HG03342 (cell line): Measurements from ENCODE around the gene CAPN5.

Experiments
- ATAC-seq: cut with Tn5 transposase; IDR thresholded peaks from one replicate; pipeline ENCODE4 v1.9.1; 2021; ENCODE audit warnings: mild to moderate bottlenecking, moderate library complexity; ENCODE audit not compliant: unreplicated experiment

The CAPN5 gene

GRCh38 chr11:77114089-77114463 is 47.3 kb downstream of the CAPN5 start:
- no peak for ATAC-seq

DNA sequence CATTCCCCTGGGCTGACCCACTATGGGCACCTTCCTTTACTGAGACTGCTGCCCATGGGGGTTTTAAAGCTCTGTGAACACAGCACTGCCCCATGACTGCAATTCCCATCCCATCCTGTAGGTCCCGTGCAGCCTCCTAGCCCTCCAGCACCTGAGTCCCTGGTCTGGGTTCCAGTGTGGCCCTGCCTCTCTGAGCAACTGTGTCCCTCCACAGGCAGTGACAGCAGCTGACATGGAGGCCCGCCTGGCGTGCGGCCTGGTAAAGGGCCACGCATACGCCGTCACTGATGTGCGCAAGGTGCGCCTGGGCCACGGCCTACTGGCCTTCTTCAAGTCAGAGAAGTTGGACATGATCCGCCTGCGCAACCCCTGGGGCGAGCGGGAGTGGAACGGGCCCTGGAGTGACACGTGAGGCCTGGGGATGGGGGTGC is 48.4 kb downstream of the CAPN5 start:
- ATAC-seq = no peak

GRCh38 chr11:77115956-77116355 is 49.2 kb downstream of the CAPN5 start:
- ATAC-seq = no peak

- no peak for ATAC-seq
These were observed 50.7 kb downstream of the CAPN5 start for GRCh38 chr11:77117492-77117891.

GRCh38 chr11:77118086-77118485 is 51.3 kb downstream of the CAPN5 start:
- ATAC-seq = no peak

GRCh38 chr11:77118971-77119370 is 52.2 kb downstream of the CAPN5 start:
- ATAC-seq = no peak

DNA sequence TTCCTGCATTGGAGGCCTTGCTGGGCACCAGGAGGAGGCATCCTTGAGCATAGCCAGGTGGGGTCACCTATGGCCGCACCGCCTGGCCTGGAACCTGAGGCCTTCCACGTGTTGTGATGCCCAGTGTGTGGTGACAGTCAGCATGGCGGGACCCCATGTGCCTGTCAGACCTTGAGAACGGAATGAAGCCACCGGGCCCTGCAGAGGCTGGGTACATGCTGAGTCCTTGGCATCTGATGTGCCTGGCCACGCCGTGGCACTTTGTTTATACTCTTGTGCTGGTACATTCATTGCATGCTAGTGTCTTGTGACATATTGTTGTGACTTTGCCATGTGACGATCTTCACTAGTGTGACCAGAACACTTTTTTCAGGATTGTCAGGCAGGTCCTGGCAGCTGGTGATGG is 52.8 kb downstream of the CAPN5 start:
- ATAC-seq = no peak

DNA sequence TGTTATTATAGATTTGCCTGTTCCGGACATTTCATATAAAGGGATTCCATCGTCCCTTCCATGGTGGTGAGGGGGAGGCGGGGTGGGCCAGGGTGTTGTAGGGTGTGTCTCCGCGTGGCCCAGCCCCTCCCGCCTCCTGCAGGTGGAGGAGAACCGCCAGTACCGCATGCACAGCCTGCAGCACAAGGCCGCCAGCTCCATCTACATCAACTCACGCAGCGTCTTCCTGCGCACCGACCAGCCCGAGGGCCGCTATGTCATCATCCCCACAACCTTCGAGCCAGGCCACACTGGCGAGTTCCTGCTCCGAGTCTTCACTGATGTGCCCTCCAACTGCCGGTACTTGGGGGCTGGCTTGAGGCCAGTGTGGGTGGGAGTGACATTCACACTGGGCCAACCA is 53.8 kb downstream of the CAPN5 start:
- ATAC-seq = no peak

DNA sequence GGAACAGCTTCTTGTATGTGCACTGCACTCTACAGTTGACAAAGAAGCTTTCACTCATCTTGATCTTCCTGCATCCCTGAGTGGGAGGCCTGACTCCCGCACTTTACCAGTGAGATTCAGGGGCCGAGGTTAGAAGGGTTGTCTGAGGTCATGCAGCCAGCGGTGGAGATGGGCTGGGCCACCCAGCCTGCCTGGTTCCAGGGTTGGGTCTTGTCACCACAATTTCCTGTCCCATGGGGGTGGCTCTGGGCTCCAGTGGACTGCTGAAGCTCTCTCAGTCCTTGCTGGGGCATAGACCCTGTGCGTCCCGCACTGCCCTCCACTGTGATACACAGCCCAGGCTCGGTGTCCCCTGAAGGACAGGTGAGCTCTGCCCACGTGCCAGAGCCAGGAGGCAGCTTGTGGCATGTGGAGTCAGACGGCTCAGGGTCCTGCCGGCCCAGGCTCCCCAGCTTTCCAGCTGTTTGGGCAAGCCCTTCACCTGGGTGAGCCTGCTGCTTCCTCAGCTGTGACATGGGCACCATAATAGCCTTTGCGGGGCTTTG is 54.4 kb downstream of the CAPN5 start:
- ATAC-seq = no peak

DNA sequence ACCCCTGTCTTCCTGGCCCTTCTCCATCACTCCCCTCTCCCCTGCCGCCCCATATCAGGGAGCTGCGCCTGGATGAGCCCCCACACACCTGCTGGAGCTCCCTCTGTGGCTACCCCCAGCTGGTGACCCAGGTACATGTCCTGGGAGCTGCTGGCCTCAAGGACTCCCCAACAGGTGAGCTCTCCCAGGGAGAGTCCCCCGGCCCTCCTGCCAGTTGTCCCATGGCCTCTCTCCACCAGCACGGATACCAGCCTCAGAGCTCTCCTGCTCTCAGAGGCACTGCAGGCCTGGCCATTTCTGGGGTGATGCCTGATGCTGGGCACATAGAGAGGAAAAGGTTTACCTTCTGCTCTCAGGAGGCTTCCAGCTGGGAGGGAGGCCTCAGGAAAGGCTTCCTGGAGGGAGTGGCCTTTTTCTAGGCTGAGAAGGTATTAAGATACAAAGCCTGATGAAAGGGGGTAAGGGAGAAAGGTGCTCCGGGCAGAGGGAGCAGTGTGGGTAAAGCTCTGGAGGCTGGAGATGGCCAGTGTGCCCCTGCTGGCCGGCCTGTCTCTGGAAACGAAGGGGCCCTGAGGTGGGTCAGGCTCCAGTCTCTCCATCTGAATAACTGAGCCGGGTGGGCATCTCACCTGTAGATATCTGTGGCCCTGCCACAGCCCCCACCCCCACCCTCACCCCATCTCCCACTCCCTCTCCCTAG is 55.3 kb downstream of the CAPN5 start:
- no peak for ATAC-seq

DNA sequence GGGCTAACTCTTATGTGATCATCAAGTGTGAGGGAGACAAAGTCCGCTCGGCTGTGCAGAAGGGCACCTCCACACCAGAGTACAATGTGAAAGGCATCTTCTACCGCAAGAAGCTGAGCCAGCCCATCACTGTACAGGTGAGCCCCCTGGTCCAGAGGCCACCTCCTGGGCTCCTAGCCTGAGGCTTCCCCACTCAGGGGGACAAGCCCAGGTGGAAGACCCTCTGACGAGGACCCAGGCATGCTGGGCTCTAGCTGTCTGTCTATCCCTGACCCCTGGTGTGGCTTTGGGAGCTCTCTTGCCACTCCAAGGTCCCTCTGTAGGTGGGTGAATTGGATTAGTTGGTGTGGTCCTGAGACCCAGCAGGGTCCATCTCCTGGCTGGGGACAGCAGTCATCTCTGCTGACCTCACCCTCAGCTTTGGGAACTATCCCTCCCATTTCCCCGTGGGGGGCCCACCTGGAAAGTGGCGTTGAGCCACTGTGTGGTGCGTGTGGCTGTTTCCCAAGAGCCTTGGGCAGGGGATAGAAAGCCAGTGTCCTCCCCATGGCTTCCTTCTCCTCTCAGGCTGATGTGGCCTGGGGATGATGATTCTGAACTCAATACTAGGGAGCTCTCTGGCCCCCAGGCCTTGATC is 55.9 kb downstream of the CAPN5 start:
- no peak for ATAC-seq

- no peak for ATAC-seq
These were observed 56.8 kb downstream of the CAPN5 start for GRCh38 chr11:77123591-77123990.

DNA sequence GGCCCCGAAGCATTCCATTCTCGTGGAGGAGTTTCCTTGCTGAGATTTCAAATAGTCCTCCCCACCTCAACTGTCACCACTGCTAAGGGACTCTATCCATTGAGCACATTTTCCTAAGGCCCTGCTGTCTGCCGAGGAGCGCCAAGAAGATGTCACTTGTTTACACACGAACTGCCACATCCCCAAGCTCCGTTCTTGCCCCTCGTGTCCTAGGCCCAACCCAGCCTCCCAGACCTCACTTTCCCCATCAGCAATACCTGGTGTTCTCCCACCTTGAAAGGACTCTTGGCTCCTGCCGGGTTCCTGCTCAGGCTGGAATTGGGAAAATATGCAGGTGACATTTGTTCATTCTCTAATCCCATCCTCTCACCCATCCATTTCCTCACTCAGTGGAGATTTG is 57.3 kb downstream of the CAPN5 start:
- no peak for ATAC-seq

DNA sequence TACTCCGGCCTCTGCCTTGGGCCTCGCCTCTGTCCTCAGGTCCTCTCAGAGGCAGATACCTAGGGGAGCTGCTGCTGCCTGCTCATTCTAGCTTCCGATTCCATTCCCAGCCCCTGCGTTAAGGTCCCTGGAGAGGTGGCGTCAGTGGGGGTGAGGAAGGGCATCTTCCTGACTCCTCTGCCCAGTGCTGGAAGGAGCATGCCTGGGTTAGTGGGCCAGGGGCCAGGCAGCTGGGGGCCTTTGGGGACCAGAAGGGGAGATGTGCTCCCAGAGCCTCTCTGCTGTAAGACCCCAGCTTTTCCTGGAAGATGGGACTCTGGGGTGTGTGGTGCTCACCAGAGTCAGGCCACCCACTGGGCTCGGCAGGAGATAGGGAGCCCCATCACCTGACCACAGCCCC is 57.7 kb downstream of the CAPN5 start:
- no peak for ATAC-seq

DNA sequence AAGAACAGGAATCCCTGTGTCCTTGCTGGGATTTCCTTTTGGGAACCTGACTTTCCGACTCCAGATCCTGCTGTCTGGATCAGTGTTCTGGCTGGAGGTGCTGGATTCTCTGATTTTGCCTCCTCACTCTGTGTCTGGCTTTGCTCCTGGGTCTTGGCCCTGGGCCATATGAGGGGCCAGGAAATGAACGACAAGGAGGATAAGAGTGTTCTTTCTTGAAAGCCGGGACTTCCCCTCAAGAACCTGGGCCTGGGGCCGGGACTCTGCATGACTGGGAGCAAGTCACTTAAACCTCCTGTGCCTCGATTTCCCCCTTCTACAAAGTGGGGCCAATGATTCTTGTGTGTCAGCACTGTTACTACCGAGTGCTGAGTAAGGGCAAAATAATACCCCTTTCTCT is 58.4 kb downstream of the CAPN5 start:
- ATAC-seq = no peak

DNA sequence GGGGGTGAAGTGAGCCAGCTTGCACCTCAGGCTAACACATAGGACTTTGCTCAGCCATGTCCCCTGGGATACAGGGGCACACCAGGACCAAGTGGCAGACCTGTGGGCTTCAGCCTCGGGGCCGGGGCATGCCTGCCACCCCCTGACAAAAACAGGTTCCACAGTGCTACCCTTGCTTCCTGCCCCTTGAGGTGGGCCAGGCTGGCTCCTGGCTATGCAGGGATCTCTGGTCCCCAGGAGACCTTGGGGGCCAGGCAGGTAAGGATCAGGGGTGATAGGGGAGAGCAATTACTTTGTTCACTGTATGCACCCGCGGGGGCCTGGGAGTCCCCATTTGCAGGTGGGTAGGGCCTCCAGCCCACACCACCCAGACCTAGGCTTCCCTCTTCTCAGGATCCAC is 58.9 kb downstream of the CAPN5 start:
- no peak for ATAC-seq

- no peak for ATAC-seq
These were observed 59.5 kb downstream of the CAPN5 start for GRCh38 chr11:77126156-77126775.

DNA sequence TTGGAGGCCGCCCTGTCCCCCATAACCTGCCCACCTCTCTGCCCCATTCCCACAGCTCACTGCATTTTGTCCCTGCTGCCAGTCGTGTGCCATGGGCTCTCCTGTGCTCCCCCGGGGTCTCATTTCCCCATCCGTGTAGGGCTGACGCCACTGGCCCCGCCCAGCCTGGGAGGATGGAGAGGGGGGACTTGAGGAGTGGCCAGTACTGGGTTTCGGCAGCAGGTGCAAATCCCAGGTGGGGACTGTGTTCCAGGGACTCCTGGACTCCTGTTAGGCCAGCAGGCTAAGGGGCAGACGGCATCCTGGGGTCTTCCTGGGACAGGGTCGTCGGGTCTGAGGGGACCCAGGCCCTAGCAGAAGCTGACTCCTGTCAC is 60.1 kb downstream of the CAPN5 start:
- no peak for ATAC-seq

DNA sequence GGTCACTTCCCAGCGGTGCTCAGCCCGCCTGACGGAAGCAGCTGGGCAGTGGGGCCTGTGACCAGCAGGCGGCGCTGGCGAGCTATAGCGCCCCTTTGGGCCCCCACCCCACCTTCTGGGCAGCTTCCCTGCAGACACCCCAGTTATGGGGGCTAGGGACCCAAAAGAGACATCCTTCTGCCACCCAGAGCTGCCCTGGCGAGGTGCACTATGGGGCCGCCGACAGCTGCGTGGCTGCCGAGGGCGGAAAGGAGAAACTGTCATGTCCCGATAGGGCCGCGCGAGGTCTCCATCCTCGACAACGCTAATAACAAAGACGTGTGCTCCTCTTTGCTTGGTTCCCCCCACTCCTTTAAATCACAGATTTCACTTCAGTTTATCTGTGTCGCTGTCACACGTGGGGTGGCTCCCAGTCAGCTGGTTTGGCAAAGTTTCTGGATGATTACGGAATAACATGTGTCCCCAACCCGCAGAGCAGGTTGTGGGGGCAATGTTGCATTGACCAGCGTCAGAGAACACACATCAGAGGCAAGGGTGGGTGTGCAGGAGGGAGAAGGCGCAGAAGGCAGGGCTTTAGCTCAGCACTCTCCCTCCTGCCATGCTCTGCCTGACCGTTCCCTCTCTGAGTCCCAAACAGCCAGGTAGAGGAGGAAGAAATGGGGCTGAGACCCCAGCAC is 60.6 kb downstream of the CAPN5 start:
- no peak for ATAC-seq

DNA sequence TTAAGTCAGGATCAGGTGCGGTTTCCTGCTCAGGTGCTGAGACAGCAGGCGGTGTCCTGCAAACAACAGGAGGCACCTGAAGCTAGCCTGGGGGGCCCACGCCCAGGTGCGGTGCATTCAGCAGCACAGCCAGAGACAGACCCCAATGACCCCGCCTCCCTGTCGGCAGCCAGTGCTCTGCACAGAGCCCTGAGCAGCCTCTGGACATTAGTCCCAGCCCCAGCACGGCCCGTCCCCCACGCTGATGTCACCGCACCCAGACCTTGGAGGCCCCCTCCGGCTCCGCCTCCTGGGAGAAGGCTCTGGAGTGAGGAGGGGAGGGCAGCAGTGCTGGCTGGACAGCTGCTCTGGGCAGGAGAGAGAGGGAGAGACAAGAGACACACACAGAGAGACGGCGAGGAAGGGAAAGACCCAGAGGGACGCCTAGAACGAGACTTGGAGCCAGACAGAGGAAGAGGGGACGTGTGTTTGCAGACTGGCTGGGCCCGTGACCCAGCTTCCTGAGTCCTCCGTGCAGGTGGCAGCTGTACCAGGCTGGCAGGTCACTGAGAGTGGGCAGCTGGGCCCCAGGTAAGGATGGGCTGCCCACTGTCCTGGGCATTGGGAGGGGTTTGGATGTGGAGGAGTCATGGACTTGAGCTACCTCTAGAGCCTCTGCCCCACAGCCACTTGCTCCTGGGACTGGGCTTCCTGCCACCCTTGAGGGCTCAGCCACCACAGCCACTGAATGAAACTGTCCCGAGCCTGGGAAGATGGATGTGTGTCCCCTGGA is 61.3 kb downstream of the CAPN5 start, which contains the start of gene MYO7A:
Gene MYO7A (plus strand): TSS at position 327 of the 772 bp plus-strand sequence. CDS start 2,389 bp downstream, outside the sequence.
- no peak for ATAC-seq
